GM12801 (cell line): ENCODE measurements around the gene FKBP14.

Experiments used
- CTCF ChIP-seq: IDR thresholded peaks from one replicate; pipeline ENCODE4 v1.5.1; 2011; ENCODE audit warnings: control low read depth; ENCODE audit not compliant: insufficient read length; ENCODE audit errors: extremely low read depth

FKBP14 gene

DNA sequence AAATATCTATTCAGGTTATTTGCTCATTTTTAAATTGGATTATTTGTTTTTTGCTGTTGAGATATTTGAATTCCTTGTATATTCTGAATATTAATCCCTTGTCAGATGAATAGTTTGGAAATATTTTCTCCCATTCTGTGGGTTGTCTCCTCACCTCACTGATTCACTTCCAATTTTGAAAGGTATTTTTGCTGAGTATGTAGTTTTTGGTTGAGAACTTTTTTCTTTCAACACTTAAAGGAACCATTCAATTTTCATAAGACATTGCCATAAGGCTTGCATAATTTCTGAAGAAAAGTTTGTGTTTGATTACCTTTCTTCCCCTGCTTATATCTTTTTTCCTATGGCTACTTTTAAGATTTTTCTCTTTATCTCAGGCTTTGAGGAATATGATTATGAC is 28.0 kb downstream of the FKBP14 start:
- TF ChIP-seq CTCF = no peak

DNA sequence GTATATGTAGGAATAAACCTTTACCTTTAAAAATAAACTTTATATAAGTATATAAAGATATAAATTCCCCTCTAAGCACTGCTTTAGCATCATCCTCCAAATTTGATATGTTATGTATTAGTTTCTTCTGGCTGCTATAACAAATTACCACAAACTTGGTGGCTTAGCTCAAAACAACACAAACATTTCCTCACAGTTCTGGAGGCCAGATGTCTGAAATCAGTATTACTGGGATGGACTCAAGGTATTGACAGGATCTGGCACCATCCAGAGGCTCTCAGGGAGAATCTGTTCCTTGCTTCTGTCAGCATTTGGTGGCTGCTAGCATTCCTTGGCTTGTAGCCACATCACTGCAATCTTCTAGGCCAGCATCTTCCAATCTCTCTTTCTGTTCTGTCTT is 30.2 kb downstream of the FKBP14 start:
- no peak for TF ChIP-seq CTCF

DNA sequence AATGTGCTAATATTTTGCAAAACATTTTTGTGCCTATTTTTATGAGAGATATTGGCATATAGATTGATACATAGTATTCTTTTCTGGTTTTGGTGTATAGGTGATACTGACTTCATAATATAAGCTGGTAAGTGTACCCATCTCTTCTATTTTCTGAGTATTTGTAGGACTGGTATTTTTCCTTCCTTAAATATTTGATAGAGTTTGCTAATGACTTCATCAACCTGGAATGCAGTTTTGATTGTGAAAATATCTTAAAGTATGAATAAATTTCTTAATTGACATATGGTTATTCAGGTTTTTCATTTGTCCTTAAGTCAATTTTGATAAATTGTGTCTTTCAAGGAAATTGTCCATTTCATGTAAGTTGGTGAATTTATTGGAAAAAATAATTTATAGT is 30.9 kb downstream of the FKBP14 start:
- no peak for TF ChIP-seq CTCF

DNA sequence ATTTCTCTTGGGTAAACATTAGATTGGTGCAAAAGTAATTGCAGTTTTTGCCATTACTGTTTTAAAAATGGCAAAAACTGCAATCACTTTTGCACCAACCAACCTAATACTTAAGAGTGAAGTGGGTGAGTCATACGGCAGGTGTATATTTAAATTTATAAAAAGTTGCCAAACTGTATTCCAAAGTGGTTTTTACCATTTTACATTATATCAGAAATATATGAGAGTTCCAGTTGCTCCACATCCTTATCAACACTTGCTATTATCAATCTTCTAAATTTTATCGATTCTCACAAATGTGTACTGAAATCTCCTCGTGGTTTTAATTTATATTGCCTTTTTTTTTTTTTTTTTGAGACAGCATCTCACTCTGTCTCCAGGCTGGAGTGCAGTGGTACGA is 33.4 kb downstream of the FKBP14 start:
- TF ChIP-seq CTCF = no peak

DNA sequence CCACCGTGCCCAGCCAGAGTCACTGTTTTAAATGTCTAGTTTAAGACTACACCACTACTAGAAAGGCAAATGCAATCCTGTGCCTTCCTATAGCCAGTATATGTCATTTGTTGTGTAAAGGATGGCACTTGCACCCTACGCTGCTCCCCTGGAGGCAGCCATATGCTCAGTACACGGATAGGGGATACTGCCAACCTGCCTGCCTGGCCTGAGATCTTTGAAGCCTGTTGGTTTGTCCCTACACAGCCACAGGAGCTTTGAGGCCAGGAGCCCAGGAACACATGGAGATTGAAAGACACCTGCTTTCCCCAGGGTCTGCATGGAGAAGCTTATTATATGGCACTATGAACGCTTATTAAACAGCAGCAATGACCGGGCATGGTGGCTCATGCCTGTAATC is 34.6 kb downstream of the FKBP14 start:
- TF ChIP-seq CTCF = no peak

GRCh38 chr7:29990931-29991330 is 35.6 kb downstream of the FKBP14 start:
- TF ChIP-seq CTCF = no peak

GRCh38 chr7:29989257-29989995 is 37.1 kb downstream of the FKBP14 start, which contains the start of gene SCRN1:
SCRN1 (minus strand) TSS chr7:29989801; CDS start chr7:29969067, 20,734 bp downstream.
- TF ChIP-seq CTCF = no peak
